DOHH2 (cell line): ENCODE results near the gene ROGDI.

Source experiments
- EZH2phosphoT487 ChIP-seq: fragments of 200-600 bp; sonication (generic); IDR thresholded peaks from 2 replicates; pipeline ENCODE4 v1.6.1; 2017; ENCODE audit warnings: borderline replicate concordance, mild to moderate bottlenecking, antibody characterized with exemption, low read length, moderate library complexity, mixed read lengths
- TF ChIP-seq, protein P1 (sequence below): fragments of 200-600 bp; sonication (generic); IDR thresholded peaks from one replicate; pipeline ENCODE4 v1.5.1; 2014; ENCODE audit warnings: antibody characterized with exemption, mild to moderate bottlenecking, low read depth, low read length; ENCODE audit not compliant: poor library complexity, severe bottlenecking

DNA sequence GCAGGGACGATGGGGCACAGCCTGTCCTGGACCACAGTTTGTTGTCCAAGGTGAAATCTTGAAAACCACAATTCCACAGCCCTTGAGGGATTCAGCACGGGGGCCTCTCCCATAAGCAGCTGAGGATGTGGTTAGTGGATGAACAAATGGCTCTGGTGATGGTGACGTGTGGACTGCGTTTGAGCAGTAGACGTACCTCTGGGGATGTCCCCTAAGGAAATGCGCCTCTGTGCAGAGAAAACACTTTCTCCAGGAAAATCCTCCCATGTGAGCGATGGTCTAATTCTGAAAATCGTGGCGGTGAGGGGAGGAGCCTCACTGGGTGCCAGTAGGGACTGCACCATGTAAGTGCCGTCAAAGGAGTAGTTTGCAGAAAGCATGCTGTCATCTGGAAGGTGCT, 11.6 kb downstream of the ROGDI start:
- TF ChIP-seq, protein P1, sequence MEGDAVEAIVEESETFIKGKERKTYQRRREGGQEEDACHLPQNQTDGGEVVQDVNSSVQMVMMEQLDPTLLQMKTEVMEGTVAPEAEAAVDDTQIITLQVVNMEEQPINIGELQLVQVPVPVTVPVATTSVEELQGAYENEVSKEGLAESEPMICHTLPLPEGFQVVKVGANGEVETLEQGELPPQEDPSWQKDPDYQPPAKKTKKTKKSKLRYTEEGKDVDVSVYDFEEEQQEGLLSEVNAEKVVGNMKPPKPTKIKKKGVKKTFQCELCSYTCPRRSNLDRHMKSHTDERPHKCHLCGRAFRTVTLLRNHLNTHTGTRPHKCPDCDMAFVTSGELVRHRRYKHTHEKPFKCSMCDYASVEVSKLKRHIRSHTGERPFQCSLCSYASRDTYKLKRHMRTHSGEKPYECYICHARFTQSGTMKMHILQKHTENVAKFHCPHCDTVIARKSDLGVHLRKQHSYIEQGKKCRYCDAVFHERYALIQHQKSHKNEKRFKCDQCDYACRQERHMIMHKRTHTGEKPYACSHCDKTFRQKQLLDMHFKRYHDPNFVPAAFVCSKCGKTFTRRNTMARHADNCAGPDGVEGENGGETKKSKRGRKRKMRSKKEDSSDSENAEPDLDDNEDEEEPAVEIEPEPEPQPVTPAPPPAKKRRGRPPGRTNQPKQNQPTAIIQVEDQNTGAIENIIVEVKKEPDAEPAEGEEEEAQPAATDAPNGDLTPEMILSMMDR: no peak
- no peak for TF ChIP-seq EZH2phosphoT487
